A673 (cell line): ENCODE results near the gene SPATA33. TPM values are rescaled to one million over a fixed set of nuclear protein-coding genes. Genes with fewer than 3 reads are reported as not detected.

Experiments
- BruUV-seq: library from RNA; stranded (reverse); fragments of 400-500 nt; replicated peaks from 2 replicates; lab custom pipeline; 2021; lab: Mats Ljungman, UMichigan
- CTCF ChIA-PET: fragments of 300-600 bp; sonication (Branson Sonifier 250); formaldehyde crosslinking; loops from one replicate; lab custom pipeline; 2022; ENCODE audit warnings: antibody characterized with exemption; lab: Charles Lee
- POLR2A ChIA-PET: fragments of 300-600 bp; sonication (Branson Sonifier 250); formaldehyde crosslinking; loops from one replicate; lab custom pipeline; 2022; ENCODE audit warnings: antibody characterized with exemption; ENCODE audit not compliant: low non-redundant PET; lab: Charles Lee
- DNase-seq: peaks from one replicate; pipeline ENCODE4 v3.0.0-alpha.2; 2015; ENCODE audit warnings: low spot score
- H3K27ac ChIP-seq: fragments of 200-600 bp; sonication (generic); 2 replicates; pipeline ENCODE4 v1.5.1; 2016; ENCODE audit warnings: mixed run types, low read depth, mild to moderate bottlenecking, mixed read lengths, antibody characterized with exemption, low read length; ENCODE audit not compliant: poor library complexity, severe bottlenecking
- H3K27me3 ChIP-seq: fragments of 200-600 bp; sonication (generic); replicated peaks from 2 replicates; pipeline ENCODE4 v1.6.1; 2017; ENCODE audit warnings: mixed run types, low read depth, mild to moderate bottlenecking, mixed read lengths, antibody characterized with exemption, low read length; ENCODE audit not compliant: insufficient read depth, poor library complexity
- H3K36me3 ChIP-seq: fragments of 200-600 bp; sonication (generic); 2 replicates; pipeline ENCODE4 v1.6.1; 2016; ENCODE audit warnings: mixed run types, mild to moderate bottlenecking, mixed read lengths, antibody characterized with exemption, low read length; ENCODE audit not compliant: insufficient read depth, poor library complexity, severe bottlenecking
- H3K4me1 ChIP-seq: fragments of 200-600 bp; sonication (generic); 2 replicates; pipeline ENCODE4 v1.6.1; 2017; ENCODE audit warnings: mixed run types, mild to moderate bottlenecking, mixed read lengths, antibody characterized with exemption, low read length; ENCODE audit not compliant: insufficient read depth, poor library complexity, severe bottlenecking
- H3K4me3 ChIP-seq: fragments of 200-600 bp; sonication (generic); 2 replicates; pipeline ENCODE4 v1.5.1; 2016; ENCODE audit warnings: low read depth, mixed run types, mild to moderate bottlenecking, mixed read lengths, low read length; ENCODE audit not compliant: poor library complexity, severe bottlenecking
- H3K9me3 ChIP-seq: fragments of 200-600 bp; sonication (generic); 2 replicates; pipeline ENCODE4 v1.6.1; 2016; ENCODE audit warnings: mixed run types, low read depth, mild to moderate bottlenecking, mixed read lengths, antibody characterized with exemption, low read length; ENCODE audit not compliant: poor library complexity, severe bottlenecking
- EZH2 ChIP-seq: fragments of 200-600 bp; sonication (generic); IDR thresholded peaks from 2 replicates; pipeline ENCODE4 v1.6.1; 2017; ENCODE audit warnings: borderline replicate concordance, low read depth, mild to moderate bottlenecking, mixed read lengths, antibody characterized with exemption, low read length; ENCODE audit not compliant: poor library complexity, severe bottlenecking
- intact Hi-C: fragments of 100-400 bp; cut with micrococcal nuclease; formaldehyde crosslinking; loops from one replicate; pipeline ENCODE4 v1.10.0; 2022; ENCODE audit not compliant: unreplicated experiment
- total RNA-seq: library from RNA; stranded (reverse); gene quantifications from 2 replicates; pipeline ENCODE4 v1.2.3, GENCODE V29; 2021
- TF ChIP-seq, protein P1 (sequence below): fragments of 300-800, 200-600 bp; sonication (generic); conservative IDR thresholded peaks from 2 replicates; pipeline ENCODE4 v1.5.1; 2017; ENCODE audit warnings: low read depth, mild to moderate bottlenecking, antibody characterized with exemption, low read length, moderate library complexity, mixed read lengths

Gene SPATA33
- total RNA-seq, 1 experiment from 2014 or later, result 46.7 TPM

DNA sequence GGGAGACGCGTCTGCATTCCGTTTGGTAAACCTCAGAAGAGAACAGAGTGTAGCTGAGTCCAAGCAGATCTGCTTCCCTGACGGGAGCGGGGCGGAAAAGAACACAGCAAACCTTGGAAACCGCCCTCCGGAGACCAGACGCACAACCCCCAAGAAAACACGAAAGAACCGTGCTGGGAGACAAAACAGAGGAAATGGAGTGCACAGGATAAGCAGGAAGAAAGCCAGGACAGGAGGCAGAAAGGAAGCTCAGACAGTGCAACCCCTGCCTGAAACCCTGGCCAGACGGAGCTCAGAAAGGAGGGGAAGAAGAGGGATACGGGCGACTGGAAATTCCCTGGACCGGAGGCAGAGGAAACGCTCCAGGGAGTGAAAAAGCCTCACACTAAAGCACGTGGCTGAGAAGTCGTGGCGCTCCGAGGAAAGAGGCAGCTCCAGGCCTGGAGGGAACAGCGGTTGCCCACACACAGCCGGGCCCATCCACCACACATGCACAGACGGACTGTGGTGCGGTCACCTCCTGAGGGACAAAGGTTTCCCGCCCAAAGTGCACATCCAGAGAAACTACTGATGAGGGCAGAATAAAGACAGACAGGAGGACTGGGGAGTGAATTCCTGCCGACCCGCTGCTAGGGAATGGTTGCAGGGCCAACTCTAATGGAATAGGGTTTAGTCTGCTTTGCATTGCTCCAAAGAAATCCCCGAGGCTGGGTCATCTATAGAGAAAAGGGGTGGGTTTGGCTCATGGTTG lies 34.0 kb upstream of the SPATA33 start:
- POLR2A ChIA-PET, result interaction anchor here (0.7 kb wide), 1 partner anchor 328 kb away, joined by 3 read pairs; no protein-coding TSS in a partner anchor
- TF ChIP-seq, protein P1, sequence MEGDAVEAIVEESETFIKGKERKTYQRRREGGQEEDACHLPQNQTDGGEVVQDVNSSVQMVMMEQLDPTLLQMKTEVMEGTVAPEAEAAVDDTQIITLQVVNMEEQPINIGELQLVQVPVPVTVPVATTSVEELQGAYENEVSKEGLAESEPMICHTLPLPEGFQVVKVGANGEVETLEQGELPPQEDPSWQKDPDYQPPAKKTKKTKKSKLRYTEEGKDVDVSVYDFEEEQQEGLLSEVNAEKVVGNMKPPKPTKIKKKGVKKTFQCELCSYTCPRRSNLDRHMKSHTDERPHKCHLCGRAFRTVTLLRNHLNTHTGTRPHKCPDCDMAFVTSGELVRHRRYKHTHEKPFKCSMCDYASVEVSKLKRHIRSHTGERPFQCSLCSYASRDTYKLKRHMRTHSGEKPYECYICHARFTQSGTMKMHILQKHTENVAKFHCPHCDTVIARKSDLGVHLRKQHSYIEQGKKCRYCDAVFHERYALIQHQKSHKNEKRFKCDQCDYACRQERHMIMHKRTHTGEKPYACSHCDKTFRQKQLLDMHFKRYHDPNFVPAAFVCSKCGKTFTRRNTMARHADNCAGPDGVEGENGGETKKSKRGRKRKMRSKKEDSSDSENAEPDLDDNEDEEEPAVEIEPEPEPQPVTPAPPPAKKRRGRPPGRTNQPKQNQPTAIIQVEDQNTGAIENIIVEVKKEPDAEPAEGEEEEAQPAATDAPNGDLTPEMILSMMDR, result no peak
- no peak for TF ChIP-seq EZH2
- Histone ChIP-seq H3K36me3 (no peaks in the 10 kb centered on the region), H3K27ac (no peak overlapping the region), H3K9me3 (no peaks in the 10 kb centered on the region), H3K4me3 (no peak overlapping the region), H3K4me1 (peaks cover 18% of the 10 kb centered on the region), H3K27me3 (no peaks in the 10 kb centered on the region)
- intact Hi-C loops, result no loop called here
- CTCF ChIA-PET, result no interaction called here
- DNase-seq, result no peak
- no TSS peak for BruUV-seq

GRCh38 chr16:89624777-89625761 lies 32.6 kb upstream of the SPATA33 start:
- Histone ChIP-seq H3K27ac (no peak overlapping the region), H3K4me3 (no peak overlapping the region), H3K4me1 (peaks cover 15% of the 10 kb centered on the region), H3K27me3 (no peaks in the 10 kb centered on the region), H3K36me3 (no peaks in the 10 kb centered on the region), H3K9me3 (no peaks in the 10 kb centered on the region)
- ChIA-PET CTCF (no interaction called here), POLR2A (no interaction called here)
- BruUV-seq, result no TSS peak
- DNase-seq, result no peak
- no peak for TF ChIP-seq EZH2
- TF ChIP-seq, protein P1, result no peak
- intact Hi-C loops, result no loop called here

- BruUV-seq, result no TSS peak
- no peak for TF ChIP-seq EZH2
- TF ChIP-seq, protein P1, result no peak
- H3K36me3 ChIP-seq, result no peaks in the 10 kb centered on the region
Measured at GRCh38 chr16:89629827-89630610, 27.6 kb upstream of the SPATA33 start.

More at GRCh38 chr16:89629827-89630610, 27.6 kb upstream of the SPATA33 start:
- Histone ChIP-seq H3K4me3 (no peak overlapping the region), H3K27ac (no peak overlapping the region), H3K4me1 (no peaks in the 10 kb centered on the region), H3K27me3 (no peaks in the 10 kb centered on the region), H3K9me3 (no peaks in the 10 kb centered on the region)
- no peak for DNase-seq
- CTCF ChIA-PET, result no interaction called here
- intact Hi-C loops, result no loop called here
- POLR2A ChIA-PET, result no interaction called here
